Activated CD4-positive, alpha-beta memory T cell treated with anti-CD3 and anti-CD28 coated beads for 36 hours (primary cell): ENCODE results near the gene RAB17. TPM values are rescaled to one million over a fixed set of nuclear protein-coding genes. Genes with fewer than 3 reads are reported as not detected.

Experiments
- CTCF ChIA-PET: fragments of 350-600 bp; sonication (Branson Sonifier 250); formaldehyde crosslinking; loops from one replicate; lab custom pipeline; 2021; ENCODE audit warnings: antibody characterized with exemption, inconsistent platforms; lab: Charles Lee
- POLR2A ChIA-PET: fragments of 350-600 bp; sonication (Branson Sonifier 250); formaldehyde crosslinking; loops from one replicate; lab custom pipeline; 2021; ENCODE audit warnings: antibody characterized with exemption; lab: Charles Lee
- DNase-seq: peaks from one replicate; pipeline ENCODE4 v3.0.0-alpha.2; 2020
- H3K27ac Mint-ChIP-seq: one replicate; pipeline ENCODE4 v1.8.0; 2021; ENCODE audit warnings: mixed read lengths
- H3K27me3 Mint-ChIP-seq: one replicate; pipeline ENCODE4 v1.8.0; 2021; ENCODE audit warnings: mixed read lengths
- H3K36me3 Mint-ChIP-seq: one replicate; pipeline ENCODE4 v1.8.0; 2021; ENCODE audit warnings: mixed read lengths
- H3K4me1 Mint-ChIP-seq: one replicate; pipeline ENCODE4 v1.8.0; 2021; ENCODE audit warnings: low read depth, mixed read lengths
- H3K4me3 Mint-ChIP-seq: one replicate; pipeline ENCODE4 v1.8.0; 2021; ENCODE audit warnings: mild to moderate bottlenecking, mixed read lengths
- H3K9me3 Mint-ChIP-seq: one replicate; pipeline ENCODE4 v1.8.0; 2021; ENCODE audit warnings: mixed read lengths
- intact Hi-C: fragments of 100-400 bp; cut with micrococcal nuclease; formaldehyde crosslinking; loops from one replicate; pipeline ENCODE4 v1.15.1; 2023
- total RNA-seq, 2 experiments: library from RNA; stranded (reverse); gene quantifications; one replicate each; pipeline ENCODE4 v1.2.3, GENCODE V29; 2021

The RAB17 gene
- total RNA-seq, 2 experiments from 2014 or later: not detected

DNA sequence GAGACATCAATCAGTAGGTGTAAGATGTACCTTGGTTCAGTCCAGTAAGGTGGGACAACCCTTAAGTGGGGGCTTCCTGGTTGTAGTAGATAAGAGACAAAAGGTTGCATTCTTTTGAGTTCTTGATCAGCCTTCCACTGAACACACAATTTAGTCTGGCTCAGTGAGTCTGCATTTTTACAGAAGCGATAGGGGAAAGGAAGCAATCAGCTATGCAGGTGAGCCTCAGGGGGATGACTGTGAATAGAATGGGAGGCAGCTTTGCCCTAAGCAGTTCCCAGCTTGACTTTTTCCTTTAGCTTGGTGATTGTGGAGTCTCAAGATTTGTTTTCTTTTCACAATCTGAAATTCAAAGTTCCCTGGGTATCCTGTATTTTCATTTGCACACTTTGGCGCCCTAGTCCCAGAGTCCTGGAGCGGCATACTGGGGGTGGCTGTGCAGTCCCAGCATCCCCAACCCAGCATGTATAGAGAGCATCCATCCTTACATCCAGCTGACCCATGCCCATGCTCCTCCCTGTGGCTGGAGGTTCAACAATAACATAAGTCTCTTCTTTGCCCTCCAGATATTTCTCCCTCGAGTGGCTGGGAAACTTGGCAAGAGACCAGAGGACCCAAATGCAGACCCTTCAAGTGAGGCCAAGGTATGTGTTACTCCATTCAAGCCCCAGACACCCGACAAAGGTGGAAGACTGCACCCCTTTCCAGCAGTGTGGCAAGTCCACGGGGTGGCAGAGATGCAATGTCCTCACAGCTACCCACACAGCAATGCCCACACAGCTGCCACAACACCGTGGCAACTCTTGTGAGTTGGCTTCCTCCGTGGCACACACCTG lies 44.3 kb downstream of the RAB17 start:
- intact Hi-C loops: no loop called here
- POLR2A ChIA-PET: no interaction called here
- CTCF ChIA-PET: interaction anchor here (0.8 kb wide), 1 partner anchor 25 kb away, joined by 3 read pairs; no protein-coding TSS in a partner anchor
- Mint-ChIP-seq H3K4me3 (no peak overlapping the region), H3K27me3 (peaks cover 5% of the 10 kb centered on the region), H3K4me1 (no peaks in the 10 kb centered on the region), H3K27ac (no peak overlapping the region), H3K36me3 (no peaks in the 10 kb centered on the region), H3K9me3 (no peaks in the 10 kb centered on the region)
- DNase-seq: no peak

DNA sequence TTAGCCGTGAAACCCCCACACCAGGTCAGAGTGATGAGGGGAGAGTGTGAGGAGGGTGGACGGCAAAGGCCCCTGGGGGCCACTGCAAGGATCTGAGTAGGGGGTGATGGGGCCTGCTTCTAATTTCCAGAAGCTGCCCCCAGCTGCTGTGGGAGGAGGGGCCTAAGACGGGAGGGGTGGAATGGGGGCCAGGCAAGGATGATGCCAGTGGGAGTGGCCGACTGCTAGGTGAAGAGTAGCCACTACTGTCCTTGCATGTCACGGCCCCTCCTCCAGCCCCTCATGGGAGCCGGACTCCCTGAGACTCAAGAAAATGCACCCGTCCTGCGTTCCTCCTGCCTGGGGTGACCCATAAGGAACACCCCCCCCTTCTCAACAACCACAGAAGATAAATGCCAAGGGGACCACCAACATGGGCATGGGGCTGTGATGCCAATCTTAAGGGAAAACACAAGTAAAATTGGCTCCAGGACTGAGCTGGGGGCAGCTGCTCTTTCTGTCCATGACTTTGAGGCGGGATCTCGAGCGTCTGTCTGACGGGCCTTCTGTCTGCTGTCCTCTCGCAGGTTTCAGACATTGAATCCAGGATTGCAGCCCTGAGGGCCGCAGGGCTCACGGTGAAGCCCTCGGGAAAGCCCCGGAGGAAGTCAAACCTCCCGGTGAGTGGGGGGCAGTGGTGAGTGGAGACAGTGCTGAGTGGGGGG lies 48.4 kb downstream of the RAB17 start:
- Mint-ChIP-seq H3K9me3 (no peaks in the 10 kb centered on the region), H3K36me3 (no peaks in the 10 kb centered on the region), H3K27me3 (peaks cover 5% of the 10 kb centered on the region), H3K4me3 (no peak overlapping the region), H3K4me1 (no peaks in the 10 kb centered on the region), H3K27ac (no peak overlapping the region)
- intact Hi-C loops: no loop called here
- DNase-seq: no peak
- CTCF ChIA-PET: interaction anchor here (1.6 kb wide), 1 partner anchor 30 kb away, joined by 4 read pairs; no protein-coding TSS in a partner anchor
- POLR2A ChIA-PET: no interaction called here

DNA sequence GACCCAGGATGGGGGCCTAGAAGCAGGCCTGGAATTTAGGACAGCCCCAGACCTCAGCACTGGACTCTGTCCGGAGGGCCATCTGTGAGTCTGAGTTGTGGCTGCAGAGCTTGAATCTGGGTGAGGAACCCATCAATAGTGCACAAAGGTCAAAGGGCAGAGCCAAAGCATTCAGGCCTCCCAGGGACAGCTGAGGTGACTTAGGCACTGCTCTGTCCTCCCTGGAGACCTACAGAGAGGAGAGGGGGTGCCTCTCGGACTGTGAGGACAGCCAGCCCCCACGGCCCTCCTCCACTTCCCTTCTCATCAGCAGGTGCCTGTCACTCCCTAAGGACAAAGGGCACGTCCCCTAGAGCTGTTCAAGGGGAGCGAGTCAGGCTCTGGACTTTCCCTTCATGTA lies 49.3 kb downstream of the RAB17 start:
- CTCF ChIA-PET: interaction anchor here (1.6 kb wide), 1 partner anchor 31 kb away, joined by 4 read pairs; no protein-coding TSS in a partner anchor
- Mint-ChIP-seq H3K27ac (no peak overlapping the region), H3K9me3 (no peaks in the 10 kb centered on the region), H3K4me3 (no peak overlapping the region), H3K27me3 (peaks cover 5% of the 10 kb centered on the region), H3K36me3 (no peaks in the 10 kb centered on the region), H3K4me1 (no peaks in the 10 kb centered on the region)
- no peak for DNase-seq
- intact Hi-C loops: no loop called here
- POLR2A ChIA-PET: no interaction called here

DNA sequence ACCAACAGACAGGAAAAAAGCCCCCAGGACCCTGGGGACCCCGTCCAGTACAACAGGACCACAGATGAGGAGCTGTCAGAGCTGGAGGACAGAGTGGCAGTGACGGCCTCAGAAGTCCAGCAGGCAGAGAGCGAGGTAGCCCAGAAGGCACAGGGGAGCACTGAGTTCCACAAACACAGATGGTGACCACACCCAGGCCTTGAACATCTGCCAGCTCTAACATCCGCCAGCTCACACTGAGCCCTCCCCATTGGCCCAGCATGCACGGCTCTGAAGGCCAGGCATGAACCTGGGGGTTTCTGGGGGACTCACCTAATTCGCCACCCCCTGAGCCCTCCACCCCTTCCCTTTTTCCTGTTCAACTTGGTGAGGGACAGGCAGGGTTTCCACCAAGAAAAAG lies 49.7 kb downstream of the RAB17 start:
- intact Hi-C loops: no loop called here
- H3K4me1 Mint-ChIP-seq: no peaks in the 10 kb centered on the region
- POLR2A ChIA-PET: no interaction called here
- H3K27me3 Mint-ChIP-seq: peaks cover 3% of the 10 kb centered on the region
- no peak overlapping the region for H3K4me3 Mint-ChIP-seq
- no peaks in the 10 kb centered on the region for H3K36me3 Mint-ChIP-seq
- DNase-seq: no peak
- CTCF ChIA-PET: no interaction called here
- no peaks in the 10 kb centered on the region for H3K9me3 Mint-ChIP-seq
- no peak overlapping the region for H3K27ac Mint-ChIP-seq

DNA sequence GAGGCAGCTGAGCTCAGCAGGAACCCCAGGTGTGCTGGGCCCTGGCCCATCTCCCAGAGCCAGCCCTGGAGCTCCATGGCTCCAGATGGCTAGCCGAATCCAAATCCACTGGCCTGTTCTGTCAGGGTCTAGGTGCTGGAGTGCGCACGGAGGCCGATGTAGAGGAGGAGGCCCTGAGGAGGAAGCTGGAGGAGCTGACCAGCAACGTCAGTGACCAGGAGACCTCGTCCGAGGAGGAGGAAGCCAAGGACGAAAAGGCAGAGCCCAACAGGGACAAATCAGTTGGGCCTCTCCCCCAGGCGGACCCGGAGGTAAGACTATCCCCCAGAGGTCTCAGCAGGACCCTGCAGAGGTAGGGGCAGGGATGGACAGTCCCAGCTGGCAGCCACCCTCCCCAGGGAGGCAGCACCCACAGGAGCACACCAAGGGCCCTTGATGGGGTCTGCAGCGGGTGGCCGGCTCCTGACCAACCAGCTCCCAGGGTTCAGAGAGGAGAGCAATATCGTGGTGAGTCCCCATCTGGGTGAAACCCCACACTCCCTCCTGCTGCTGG lies 50.2 kb downstream of the RAB17 start:
- DNase-seq: no peak
- no peak overlapping the region for H3K27ac Mint-ChIP-seq
- H3K27me3 Mint-ChIP-seq: peaks cover 3% of the 10 kb centered on the region
- no peak overlapping the region for H3K4me3 Mint-ChIP-seq
- ChIA-PET CTCF (interaction anchor here (0.9 to 1.1 kb wide), 2 partner anchors 28 to 31 kb away, joined by 3 to 4 read pairs; no protein-coding TSS in a partner anchor), POLR2A (no interaction called here)
- H3K36me3 Mint-ChIP-seq: no peaks in the 10 kb centered on the region
- H3K9me3 Mint-ChIP-seq: no peaks in the 10 kb centered on the region
- H3K4me1 Mint-ChIP-seq: no peaks in the 10 kb centered on the region
- intact Hi-C loops: no loop called here

DNA sequence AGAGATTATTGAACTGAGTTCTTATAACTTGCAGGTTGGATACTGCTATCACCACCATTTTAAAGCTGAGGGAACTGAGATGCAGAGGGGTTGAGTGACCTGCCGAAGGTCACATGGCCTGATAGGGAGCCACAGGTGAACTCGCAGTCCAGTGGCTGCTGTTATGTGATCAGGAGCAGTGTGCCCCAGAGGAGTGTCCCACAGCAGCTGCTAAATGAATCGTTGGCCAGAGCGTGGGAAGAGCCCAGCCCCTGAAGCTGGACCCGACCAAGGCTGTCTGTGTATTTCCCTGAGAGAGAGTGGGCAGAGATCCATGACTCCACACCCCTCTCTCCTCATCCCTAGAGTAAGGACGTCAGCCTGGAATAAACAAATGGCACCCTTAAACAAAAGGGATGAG lies 50.9 kb downstream of the RAB17 start:
- intact Hi-C loops: no loop called here

DNA sequence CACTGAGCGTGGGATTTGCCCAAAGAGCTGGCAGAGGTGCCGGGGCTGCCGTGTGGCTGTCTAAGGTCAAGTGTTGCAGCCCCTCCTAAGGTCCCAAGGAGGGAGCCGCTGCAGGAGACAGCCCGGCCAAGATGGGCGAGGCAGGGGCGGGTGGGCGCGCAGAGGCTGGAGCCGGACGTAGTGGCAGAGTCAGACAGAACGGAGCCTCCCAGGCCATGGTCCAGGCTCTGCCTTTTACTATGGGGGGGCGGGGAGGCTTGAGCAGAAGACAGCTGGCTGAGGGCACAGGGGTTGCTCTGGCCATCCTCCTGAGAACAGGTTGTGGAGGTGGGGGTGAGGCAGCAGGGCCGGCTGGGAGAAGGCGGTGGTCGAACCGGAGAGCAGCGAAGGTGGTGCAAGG lies 51.6 kb downstream of the RAB17 start:
- Mint-ChIP-seq H3K36me3 (no peaks in the 10 kb centered on the region), H3K27ac (no peak overlapping the region), H3K27me3 (peaks cover 3% of the 10 kb centered on the region), H3K4me1 (no peaks in the 10 kb centered on the region), H3K9me3 (no peaks in the 10 kb centered on the region), H3K4me3 (no peak overlapping the region)
- CTCF ChIA-PET: no interaction called here
- no peak for DNase-seq
- POLR2A ChIA-PET: no interaction called here
- intact Hi-C loops: no loop called here

More for the DNA sequence above, 50.9 kb downstream of the RAB17 start:
- no peak overlapping the region for H3K27ac Mint-ChIP-seq
- ChIA-PET CTCF (interaction anchor here (0.9 to 1.1 kb wide), 2 partner anchors 27 to 32 kb away, joined by 3 to 4 read pairs; no protein-coding TSS in a partner anchor), POLR2A (no interaction called here)
- H3K9me3 Mint-ChIP-seq: no peaks in the 10 kb centered on the region
- no peaks in the 10 kb centered on the region for H3K36me3 Mint-ChIP-seq
- no peak overlapping the region for H3K4me3 Mint-ChIP-seq
- no peak for DNase-seq
- H3K27me3 Mint-ChIP-seq: peaks cover 3% of the 10 kb centered on the region
- H3K4me1 Mint-ChIP-seq: no peaks in the 10 kb centered on the region

DNA sequence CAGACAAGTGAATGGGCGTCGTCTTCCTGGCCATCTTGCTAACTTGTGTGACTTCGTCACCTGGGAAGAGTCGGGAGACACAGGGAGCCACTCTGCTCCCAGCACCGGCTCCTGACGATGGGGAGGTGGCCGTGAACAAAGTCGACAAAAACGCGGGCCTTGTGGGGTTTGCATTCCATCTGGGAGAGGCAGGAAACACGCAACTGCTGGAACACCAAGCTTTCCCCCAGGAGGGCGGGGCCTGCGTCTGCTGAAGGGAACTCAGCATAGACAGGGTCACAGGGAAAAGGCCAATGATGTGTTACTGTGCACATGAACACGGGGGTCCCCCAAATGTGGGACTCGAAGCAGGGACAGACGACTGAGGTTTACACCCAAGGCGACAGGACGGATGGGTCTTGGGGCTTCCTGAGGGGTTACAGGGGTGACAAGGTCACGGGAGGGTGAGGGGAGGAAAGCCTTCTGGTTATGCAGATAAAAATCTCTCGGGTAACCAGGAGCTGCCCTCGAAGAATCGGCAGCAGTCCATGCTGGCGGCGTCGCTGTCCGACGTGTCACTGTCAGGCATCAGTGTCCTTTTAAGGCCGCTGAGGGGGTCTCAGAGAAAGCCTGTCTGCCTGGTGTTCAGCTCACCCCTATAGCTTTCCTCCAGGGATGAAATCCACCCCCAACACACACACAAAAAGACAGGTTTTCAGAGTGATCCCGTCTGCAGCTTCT lies 52.4 kb downstream of the RAB17 start:
- Mint-ChIP-seq H3K27ac (no peak overlapping the region), H3K4me1 (no peaks in the 10 kb centered on the region), H3K9me3 (no peaks in the 10 kb centered on the region), H3K4me3 (no peak overlapping the region), H3K27me3 (peaks cover 3% of the 10 kb centered on the region), H3K36me3 (no peaks in the 10 kb centered on the region)
- no peak for DNase-seq
- ChIA-PET POLR2A (no interaction called here), CTCF (no interaction called here)
- intact Hi-C loops: no loop called here

DNA sequence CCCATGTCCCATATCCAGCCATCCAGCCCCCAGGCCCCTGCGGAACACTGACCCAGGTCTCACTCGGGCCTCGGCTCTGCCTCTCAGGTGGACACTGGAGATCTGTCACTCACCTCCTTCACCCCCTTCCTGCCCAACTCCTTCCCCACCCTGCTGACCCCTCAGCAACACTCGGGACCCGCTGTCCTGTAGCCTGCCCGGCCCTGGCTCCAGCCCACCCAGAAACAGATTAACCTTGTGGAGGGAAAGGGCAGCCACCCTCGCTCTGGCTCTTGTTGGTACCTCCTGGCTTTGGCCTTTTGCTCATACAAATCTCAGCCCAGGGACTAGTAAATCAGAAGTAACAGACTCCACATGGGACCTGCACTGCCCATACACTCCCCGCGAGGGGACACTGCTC lies 53.9 kb downstream of the RAB17 start:
- ChIA-PET CTCF (interaction anchor here (0.7 to 1.0 kb wide), 2 partner anchors 24 to 115 kb away, joined by 3 read pairs; no protein-coding TSS in a partner anchor), POLR2A (no interaction called here)
- Mint-ChIP-seq H3K27me3 (peaks cover 2% of the 10 kb centered on the region), H3K27ac (no peak overlapping the region), H3K4me3 (no peak overlapping the region), H3K4me1 (no peaks in the 10 kb centered on the region), H3K9me3 (no peaks in the 10 kb centered on the region), H3K36me3 (no peaks in the 10 kb centered on the region)
- intact Hi-C loops: no loop called here
- DNase-seq: no peak

DNA sequence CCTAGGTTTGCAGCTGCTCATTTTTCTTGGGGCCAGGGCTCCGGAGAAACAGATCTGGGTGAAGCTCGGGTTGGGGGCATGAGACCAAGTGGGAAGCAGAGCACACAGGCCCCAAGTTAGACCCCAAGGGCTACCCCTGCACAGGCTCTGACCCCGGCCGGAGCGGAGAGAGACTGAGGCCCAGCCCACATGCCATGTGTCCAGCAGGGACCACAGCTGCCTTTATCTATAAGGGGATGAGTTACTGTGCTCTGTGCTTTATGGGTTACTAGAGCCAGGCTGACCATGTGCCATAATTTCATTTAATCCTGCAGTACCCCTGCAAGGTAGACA lies 54.5 kb downstream of the RAB17 start:
- CTCF ChIA-PET: interaction anchor here (0.7 kb wide), 1 partner anchor 114 kb away, joined by 3 read pairs; no protein-coding TSS in a partner anchor
- no peaks in the 10 kb centered on the region for H3K4me1 Mint-ChIP-seq
- H3K27ac Mint-ChIP-seq: no peak overlapping the region
- no peaks in the 10 kb centered on the region for H3K9me3 Mint-ChIP-seq
- POLR2A ChIA-PET: no interaction called here
- H3K4me3 Mint-ChIP-seq: no peak overlapping the region
- H3K27me3 Mint-ChIP-seq: no peaks in the 10 kb centered on the region
- no peak for DNase-seq
- intact Hi-C loops: no loop called here
- H3K36me3 Mint-ChIP-seq: no peaks in the 10 kb centered on the region

DNA sequence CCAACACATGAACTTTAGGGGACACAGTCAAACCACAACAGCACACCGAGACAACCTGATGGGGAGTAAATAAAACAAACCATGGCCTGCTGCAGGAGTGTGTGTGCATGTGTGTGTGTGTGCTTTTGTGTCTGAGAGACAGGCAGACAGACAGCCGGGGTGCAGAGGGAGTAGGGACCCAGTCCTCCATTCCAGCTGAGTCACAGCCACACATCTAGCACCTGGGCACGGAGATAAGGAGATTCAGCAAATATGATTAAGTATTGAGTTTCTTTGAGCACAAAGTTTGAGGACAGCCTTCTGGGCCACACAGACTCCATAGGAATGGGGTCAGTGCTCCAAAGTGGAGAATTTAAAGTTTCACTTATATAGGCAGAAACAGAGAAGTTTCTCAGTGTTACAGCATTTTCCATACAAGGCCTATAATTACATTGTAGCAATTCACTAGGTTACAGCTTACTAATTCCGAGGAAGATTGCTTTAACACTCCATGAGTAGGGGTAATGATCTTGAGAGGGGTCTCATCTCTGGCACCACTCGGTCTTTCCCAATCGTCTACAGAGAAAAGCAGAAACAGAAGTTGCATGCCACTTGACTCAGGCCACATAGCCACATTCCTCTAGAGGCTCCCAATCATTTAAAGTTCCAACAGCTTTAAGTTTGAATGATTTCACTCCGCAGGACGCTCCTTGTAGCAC lies 55.0 kb downstream of the RAB17 start:
- CTCF ChIA-PET: interaction anchor here (0.7 to 2.1 kb wide), 2 partner anchors 23 to 114 kb away, joined by 3 to 11 read pairs; no protein-coding TSS in a partner anchor
- intact Hi-C loops: no loop called here
- POLR2A ChIA-PET: no interaction called here
- Mint-ChIP-seq H3K27ac (no peak overlapping the region), H3K4me3 (no peak overlapping the region), H3K27me3 (no peaks in the 10 kb centered on the region), H3K4me1 (no peaks in the 10 kb centered on the region), H3K9me3 (no peaks in the 10 kb centered on the region), H3K36me3 (no peaks in the 10 kb centered on the region)
- no peak for DNase-seq
